ENCODE results near the gene IQCC.
A peak's percentile ranks its signal among the peaks of the same experiment; 100 is the strongest.

The IQCC gene

GRCh38 chr1:32250893-32251716, 45.6 kb downstream of the IQCC start, which contains the start of gene LCK:
TSS of gene LCK (plus strand) at chr1:32251265. CDS start at chr1:32274330, 23,065 bp downstream.
- DNase-seq (ENCODE audit: low spot score) = peak; percentile 58
- TF ChIP-seq CTCF (IDR thresholded peaks at IDR 0.05; ENCODE audit: extremely low read depth, missing control alignments) = no peak

DNA sequence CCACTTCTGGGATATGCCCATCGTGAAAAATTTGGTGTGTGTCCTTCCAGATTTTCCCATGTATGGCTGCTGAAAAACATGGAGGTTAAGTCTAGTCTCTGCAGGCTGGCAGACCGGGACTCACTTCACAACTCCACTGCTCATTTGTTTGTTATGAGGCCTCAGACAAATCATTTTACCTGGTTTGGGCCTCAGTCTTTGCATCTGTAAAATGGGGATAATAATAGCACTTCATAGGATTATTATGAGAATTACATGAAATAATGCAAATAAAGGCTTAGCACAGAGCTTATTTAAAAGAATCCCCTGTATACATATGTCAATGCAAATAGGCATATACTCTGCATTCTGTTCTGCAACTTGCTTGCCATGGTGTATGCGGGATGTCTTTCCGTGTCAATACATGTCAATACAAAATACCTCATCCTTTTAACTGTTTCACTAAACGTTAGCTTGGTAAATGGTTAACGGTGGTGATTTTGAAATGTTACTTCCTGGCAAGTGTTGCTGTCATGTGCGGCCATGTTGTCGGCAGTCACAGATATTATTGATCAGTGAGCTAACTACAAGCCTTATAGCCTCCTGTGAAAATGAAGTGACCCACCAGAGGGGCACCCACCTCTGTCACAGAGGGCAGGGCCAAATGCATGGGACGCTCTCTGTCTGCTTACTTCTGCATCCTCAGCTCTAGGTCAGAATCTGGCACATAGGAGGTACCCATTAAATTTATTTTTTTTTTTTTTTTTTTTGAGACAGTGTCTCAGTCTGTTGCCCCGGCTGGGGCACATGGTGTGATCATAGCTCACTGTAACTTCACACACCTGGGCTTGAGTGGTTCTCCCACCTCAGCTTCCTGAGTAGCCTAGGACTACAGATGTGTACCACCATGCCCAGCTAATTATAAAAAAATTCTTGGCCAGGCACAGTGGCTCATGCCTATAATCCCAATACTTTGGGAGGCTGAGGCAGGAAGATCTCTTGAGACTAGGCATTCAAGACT, 49.9 kb downstream of the IQCC start:
- DNase-seq (ENCODE audit: low spot score) = no peak
- no peak for TF ChIP-seq CTCF (IDR thresholded peaks at IDR 0.05; ENCODE audit: extremely low read depth, missing control alignments)

- no peak for DNase-seq (ENCODE audit: low spot score)
- no peak for TF ChIP-seq CTCF (IDR thresholded peaks at IDR 0.05; ENCODE audit: extremely low read depth, missing control alignments)
Observed at GRCh38 chr1:32256473-32257226, 51.2 kb downstream of the IQCC start.

- TF ChIP-seq CTCF (IDR thresholded peaks at IDR 0.05; ENCODE audit: extremely low read depth, missing control alignments) = no peak
- DNase-seq (ENCODE audit: low spot score) = no peak
Observed at GRCh38 chr1:32257227-32257508, 51.7 kb downstream of the IQCC start.
